Activated naive CD8-positive, alpha-beta T cell (primary cell): Measurements from ENCODE around the gene CORO6.

Source experiments
- H3K27ac Mint-ChIP-seq: one replicate; pipeline ENCODE4 v1.8.0; 2021; ENCODE audit warnings: mixed read lengths
- H3K27me3 Mint-ChIP-seq: one replicate; pipeline ENCODE4 v1.8.0; 2021; ENCODE audit warnings: mixed read lengths
- H3K36me3 Mint-ChIP-seq: one replicate; pipeline ENCODE4 v1.8.0; 2021; ENCODE audit warnings: mixed read lengths
- H3K4me1 Mint-ChIP-seq: one replicate; pipeline ENCODE4 v1.8.0; 2021; ENCODE audit warnings: low read depth, mixed read lengths
- H3K4me3 Mint-ChIP-seq: one replicate; pipeline ENCODE4 v1.8.0; 2021; ENCODE audit warnings: mild to moderate bottlenecking, mixed read lengths
- H3K9me3 Mint-ChIP-seq: one replicate; pipeline ENCODE4 v1.8.0; 2021; ENCODE audit warnings: low read depth, mixed read lengths

The CORO6 gene

GRCh38 chr17:29620779-29621500 lies 1.8 kb downstream of the CORO6 start:
- peaks cover 51% of the 10 kb centered on the region for H3K4me1 Mint-ChIP-seq

DNA sequence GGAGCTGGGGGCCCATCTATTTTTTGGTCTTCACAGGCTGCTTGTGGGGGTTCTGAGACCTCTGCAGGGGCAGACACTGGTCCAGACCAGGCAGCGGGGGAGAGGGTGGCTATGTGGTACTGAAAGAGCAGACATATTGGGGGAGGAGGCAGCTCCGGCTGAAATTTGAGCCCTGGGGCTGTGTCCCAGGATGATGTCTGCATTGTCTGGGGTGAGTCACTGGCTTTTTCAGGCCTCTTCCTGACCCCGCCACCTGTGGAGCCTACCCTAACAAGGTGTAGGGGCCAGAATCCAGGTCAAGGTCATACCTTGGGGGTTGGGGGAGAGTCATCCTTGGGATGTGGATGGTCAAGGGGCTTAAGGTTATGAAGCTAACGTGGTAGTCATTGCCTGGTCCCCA lies 2.4 kb downstream of the CORO6 start:
- Mint-ChIP-seq H3K27me3 (no peaks in the 10 kb centered on the region), H3K27ac (no peak overlapping the region), H3K36me3 (no peaks in the 10 kb centered on the region), H3K4me3 (peak overlapping the region; percentile 27), H3K9me3 (no peaks in the 10 kb centered on the region), H3K4me1 (peaks cover 47% of the 10 kb centered on the region)

More at GRCh38 chr17:29620779-29621500, 1.8 kb downstream of the CORO6 start:
- Mint-ChIP-seq H3K36me3 (no peaks in the 10 kb centered on the region), H3K27ac (no peak overlapping the region), H3K4me3 (peak overlapping the region; percentile 76), H3K27me3 (no peaks in the 10 kb centered on the region), H3K9me3 (no peaks in the 10 kb centered on the region)

DNA sequence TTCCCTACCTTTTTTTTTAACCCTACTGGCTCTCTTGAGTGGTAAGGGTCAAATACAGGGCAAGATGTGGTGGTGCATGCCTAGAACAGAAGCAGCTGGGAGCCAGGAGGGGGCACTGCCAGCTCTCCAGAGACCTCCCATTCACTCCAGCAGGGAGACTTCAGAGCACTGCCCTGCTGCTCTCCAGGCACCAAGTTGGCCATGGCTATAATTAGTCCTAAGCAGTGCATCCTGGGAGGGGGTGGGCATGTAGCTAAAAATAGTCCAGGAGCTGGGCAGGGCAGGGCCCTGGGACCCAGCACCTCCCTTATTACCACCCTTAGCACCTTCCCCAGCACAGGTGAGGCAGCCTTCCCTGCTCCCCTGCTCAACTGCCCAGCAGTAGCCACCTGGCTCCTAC lies 3.5 kb downstream of the CORO6 start:
- peaks cover 47% of the 10 kb centered on the region for H3K4me1 Mint-ChIP-seq
- H3K9me3 Mint-ChIP-seq, result no peaks in the 10 kb centered on the region
- H3K27ac Mint-ChIP-seq, result no peak overlapping the region
- H3K36me3 Mint-ChIP-seq, result no peaks in the 10 kb centered on the region
- H3K4me3 Mint-ChIP-seq, result no peak overlapping the region
- H3K27me3 Mint-ChIP-seq, result no peaks in the 10 kb centered on the region

- Mint-ChIP-seq H3K4me3 (no peak overlapping the region), H3K36me3 (no peaks in the 10 kb centered on the region), H3K9me3 (no peaks in the 10 kb centered on the region), H3K4me1 (peaks cover 44% of the 10 kb centered on the region), H3K27ac (no peak overlapping the region), H3K27me3 (no peaks in the 10 kb centered on the region)
These were observed 4.2 kb downstream of the CORO6 start for GRCh38 chr17:29618272-29619065.

- Mint-ChIP-seq H3K4me3 (peak overlapping the region; percentile 85), H3K36me3 (no peaks in the 10 kb centered on the region), H3K9me3 (no peaks in the 10 kb centered on the region), H3K4me1 (peaks cover 37% of the 10 kb centered on the region), H3K27me3 (no peaks in the 10 kb centered on the region), H3K27ac (peak overlapping the region; percentile 70)
These were observed 5.0 kb downstream of the CORO6 start for GRCh38 chr17:29617481-29618271.

GRCh38 chr17:29617125-29617480 lies 5.6 kb downstream of the CORO6 start:
- Mint-ChIP-seq H3K4me3 (peak overlapping the region; percentile 85), H3K4me1 (peaks cover 35% of the 10 kb centered on the region), H3K9me3 (no peaks in the 10 kb centered on the region), H3K36me3 (no peaks in the 10 kb centered on the region), H3K27me3 (no peaks in the 10 kb centered on the region), H3K27ac (peak overlapping the region; percentile 54)

DNA sequence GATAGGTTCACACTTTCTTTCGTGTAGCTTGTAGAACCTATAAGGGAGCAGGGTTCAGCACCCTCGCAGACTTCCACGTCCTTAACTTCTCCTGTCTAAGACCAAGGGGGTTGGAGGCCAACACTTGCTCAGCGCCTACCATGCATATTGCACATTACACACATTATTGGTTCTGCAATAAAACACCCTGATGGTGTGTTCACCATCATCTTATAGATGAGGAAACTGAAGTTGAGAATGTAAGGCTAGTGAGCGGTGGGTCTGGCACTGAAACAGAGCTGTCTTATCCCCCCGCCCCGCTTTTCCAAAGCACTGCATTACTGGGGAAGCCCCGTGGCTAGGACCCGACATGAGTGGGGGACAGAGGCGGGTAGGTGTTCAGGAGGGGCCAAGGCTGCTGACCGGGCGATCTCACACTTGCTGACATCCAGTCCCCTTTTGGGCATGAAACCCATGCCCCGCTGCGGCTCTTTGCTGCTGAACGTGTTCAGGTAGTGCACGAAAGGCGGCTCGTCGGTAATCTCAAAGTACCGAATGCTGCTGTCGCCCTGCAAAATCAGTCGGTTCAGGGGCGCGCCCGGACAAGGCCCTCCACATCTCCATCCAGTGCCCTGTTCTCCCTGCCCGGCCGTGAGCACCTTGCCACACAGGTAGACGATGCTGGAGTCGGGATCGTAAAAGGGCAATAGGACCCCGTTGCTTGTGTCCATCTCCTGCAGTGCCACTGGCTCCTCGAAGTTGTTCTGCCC lies 6.2 kb downstream of the CORO6 start:
- H3K36me3 Mint-ChIP-seq, result no peaks in the 10 kb centered on the region
- H3K27me3 Mint-ChIP-seq, result no peaks in the 10 kb centered on the region
- H3K4me3 Mint-ChIP-seq, result peak overlapping the region; percentile 85
- H3K9me3 Mint-ChIP-seq, result no peaks in the 10 kb centered on the region
- H3K4me1 Mint-ChIP-seq, result peaks cover 32% of the 10 kb centered on the region
- H3K27ac Mint-ChIP-seq, result peak overlapping the region; percentile 12

DNA sequence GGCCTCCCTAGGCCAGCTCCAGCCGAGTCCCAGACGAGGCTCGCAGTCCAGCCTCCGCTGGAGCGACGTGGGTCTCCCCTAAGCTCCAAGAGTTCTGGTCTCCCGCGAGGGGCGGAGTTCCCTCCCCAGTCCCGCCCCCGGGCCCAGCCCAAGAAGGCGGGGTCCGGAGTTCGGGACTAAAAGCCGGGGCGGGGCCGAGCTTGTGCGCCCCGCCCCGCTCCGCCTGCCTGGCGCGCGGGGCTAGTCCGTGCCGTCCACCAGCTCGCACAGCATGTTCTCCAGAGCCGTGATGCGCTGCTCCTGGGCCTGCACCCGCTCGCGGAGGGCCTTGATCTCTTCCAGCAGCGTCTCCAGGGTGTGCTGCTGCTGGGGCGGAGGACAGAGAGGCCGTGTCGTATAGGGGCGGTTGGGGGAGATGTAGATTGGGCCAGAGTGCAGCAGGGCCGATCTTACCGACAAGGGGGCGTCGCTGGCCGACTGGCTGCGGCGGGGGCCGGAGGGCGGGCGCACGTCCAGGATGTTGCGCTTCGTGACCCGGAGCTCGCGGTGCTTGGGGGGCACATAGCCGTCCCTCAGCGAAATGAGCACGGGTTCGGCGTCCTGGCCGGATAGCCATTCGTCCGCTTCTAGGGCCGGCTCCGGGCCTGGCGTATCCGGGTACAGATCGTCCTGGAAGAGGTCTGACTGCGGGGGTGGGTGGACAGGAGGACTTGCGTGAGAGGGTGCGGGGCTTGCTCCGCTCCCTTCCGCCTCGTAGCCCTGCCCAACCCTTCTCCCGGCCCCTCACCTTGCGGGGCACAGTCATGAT lies 7.0 kb downstream of the CORO6 start:
- no peaks in the 10 kb centered on the region for H3K36me3 Mint-ChIP-seq
- H3K4me1 Mint-ChIP-seq, result peaks cover 32% of the 10 kb centered on the region
- no peaks in the 10 kb centered on the region for H3K27me3 Mint-ChIP-seq
- no peaks in the 10 kb centered on the region for H3K9me3 Mint-ChIP-seq
- peak overlapping the region; percentile 85 for H3K4me3 Mint-ChIP-seq
- peak overlapping the region; percentile 34 for H3K27ac Mint-ChIP-seq

DNA sequence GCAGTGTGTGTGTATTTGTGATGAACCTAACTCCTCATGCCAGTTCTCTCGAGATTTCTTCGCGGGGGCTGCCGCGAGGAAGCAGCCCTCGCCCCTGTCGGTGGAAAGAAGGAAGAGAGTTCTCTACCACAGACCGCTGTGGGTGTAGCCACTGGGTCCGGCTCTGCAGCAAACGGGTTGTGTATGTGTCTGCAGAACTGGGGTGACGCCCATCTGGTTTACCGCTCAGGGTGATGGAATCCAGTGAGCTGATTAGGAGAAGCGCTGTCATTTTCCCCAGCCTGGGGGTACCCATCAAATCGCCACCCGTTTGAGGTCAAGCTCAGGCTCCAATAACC lies 7.7 kb downstream of the CORO6 start:
- no peaks in the 10 kb centered on the region for H3K36me3 Mint-ChIP-seq
- H3K27ac Mint-ChIP-seq, result peak overlapping the region; percentile 34
- peak overlapping the region; percentile 85 for H3K4me3 Mint-ChIP-seq
- peaks cover 32% of the 10 kb centered on the region for H3K4me1 Mint-ChIP-seq
- no peaks in the 10 kb centered on the region for H3K27me3 Mint-ChIP-seq
- H3K9me3 Mint-ChIP-seq, result no peaks in the 10 kb centered on the region

- H3K27me3 Mint-ChIP-seq, result no peaks in the 10 kb centered on the region
- peaks cover 32% of the 10 kb centered on the region for H3K4me1 Mint-ChIP-seq
- no peaks in the 10 kb centered on the region for H3K9me3 Mint-ChIP-seq
- H3K4me3 Mint-ChIP-seq, result peak overlapping the region; percentile 85
- no peaks in the 10 kb centered on the region for H3K36me3 Mint-ChIP-seq
- H3K27ac Mint-ChIP-seq, result peak overlapping the region; percentile 34
These were observed 8.2 kb downstream of the CORO6 start for GRCh38 chr17:29614349-29615047.

DNA sequence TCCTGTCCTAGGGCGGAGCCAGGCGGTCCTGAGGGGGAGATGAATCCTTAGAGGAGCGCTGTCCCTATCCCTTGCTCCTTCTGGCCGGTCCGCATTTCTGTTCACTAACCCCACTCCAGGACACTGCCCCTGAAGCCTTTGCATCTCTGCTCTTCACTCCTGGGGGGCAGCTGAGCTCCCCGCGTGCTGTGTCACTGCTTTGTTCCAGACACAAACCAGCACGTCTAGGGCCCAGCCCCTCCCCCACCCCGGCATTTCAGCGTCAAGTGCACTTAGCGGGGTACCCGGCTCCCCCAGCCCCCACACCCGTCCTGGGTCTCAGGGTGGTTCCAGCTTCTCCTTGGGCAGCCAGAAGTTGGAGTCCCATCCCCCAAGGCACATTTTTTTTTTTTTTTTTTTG lies 8.9 kb downstream of the CORO6 start:
- Mint-ChIP-seq H3K27me3 (no peaks in the 10 kb centered on the region), H3K4me1 (peaks cover 32% of the 10 kb centered on the region), H3K4me3 (peak overlapping the region; percentile 46), H3K9me3 (no peaks in the 10 kb centered on the region), H3K36me3 (no peaks in the 10 kb centered on the region), H3K27ac (no peak overlapping the region)

GRCh38 chr17:29613352-29613837 lies 9.3 kb downstream of the CORO6 start:
- no peak overlapping the region for H3K27ac Mint-ChIP-seq
- peaks cover 32% of the 10 kb centered on the region for H3K4me1 Mint-ChIP-seq
- H3K4me3 Mint-ChIP-seq, result no peak overlapping the region
- H3K27me3 Mint-ChIP-seq, result no peaks in the 10 kb centered on the region
- H3K9me3 Mint-ChIP-seq, result no peaks in the 10 kb centered on the region
- H3K36me3 Mint-ChIP-seq, result no peaks in the 10 kb centered on the region

DNA sequence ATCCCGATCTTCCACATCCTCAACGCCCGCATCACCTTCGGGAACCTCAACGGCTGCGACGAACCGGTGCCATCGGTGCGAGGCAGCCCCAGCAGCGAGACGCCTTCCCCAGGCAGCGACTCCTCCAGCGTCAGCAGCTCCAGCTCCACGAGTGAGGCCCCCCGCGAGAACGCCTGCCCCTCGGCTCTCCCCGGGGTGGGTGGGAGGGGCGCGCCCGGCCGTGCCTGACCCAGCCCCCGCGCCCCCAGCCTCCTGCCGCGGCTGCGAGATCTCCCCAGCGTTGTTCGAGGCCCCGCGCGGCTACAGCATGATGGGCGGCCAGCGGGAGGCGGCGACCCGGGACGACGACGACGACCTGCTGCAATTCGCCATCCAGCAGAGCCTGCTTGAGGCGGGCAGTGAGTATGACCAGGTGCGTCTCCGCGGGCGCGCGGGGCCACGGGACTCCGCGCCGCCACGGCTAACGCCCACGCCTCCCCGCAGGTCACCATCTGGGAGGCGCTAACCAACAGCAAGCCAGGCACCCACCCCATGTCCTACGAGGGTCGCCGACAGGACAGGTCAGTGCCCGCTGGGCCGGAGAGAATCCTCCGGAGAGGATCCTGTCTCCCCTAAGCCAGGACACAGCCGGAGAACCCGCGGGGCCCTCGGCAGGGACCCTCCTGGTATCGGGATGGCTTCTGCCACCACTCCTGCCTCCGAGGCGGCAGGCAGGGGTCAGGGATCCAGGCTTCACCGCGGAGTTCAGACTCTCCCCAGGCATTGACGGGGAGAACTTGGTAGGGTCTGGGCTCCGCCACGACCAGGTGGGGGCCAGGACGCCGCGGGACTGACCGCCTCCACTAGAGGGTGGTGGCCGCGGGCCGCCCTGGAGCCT lies 10.1 kb downstream of the CORO6 start:
- no peak overlapping the region for H3K27ac Mint-ChIP-seq
- H3K9me3 Mint-ChIP-seq, result no peaks in the 10 kb centered on the region
- H3K4me3 Mint-ChIP-seq, result peak overlapping the region; percentile 52
- no peaks in the 10 kb centered on the region for H3K36me3 Mint-ChIP-seq
- H3K4me1 Mint-ChIP-seq, result peaks cover 32% of the 10 kb centered on the region
- H3K27me3 Mint-ChIP-seq, result no peaks in the 10 kb centered on the region
